ENCODE data around the gene PNPLA3.
A peak's percentile ranks its signal among the peaks of the same experiment; 100 is the strongest.

The PNPLA3 gene

GRCh38 chr22:43880541-43880991, 43.0 kb upstream of the PNPLA3 start:
- TF ChIP-seq CTCF (IDR thresholded peaks at IDR 0.05; ENCODE audit: low read depth, low read length) = no peak
- in situ Hi-C loops (cut with HindIII; ENCODE audit: low sequenced_read_pairs) = no loop called here

GRCh38 chr22:43881091-43882061, 42.2 kb upstream of the PNPLA3 start:
- in situ Hi-C loops (cut with HindIII; ENCODE audit: low sequenced_read_pairs) = no loop called here
- no peak for DNase-seq (ENCODE audit: low read depth, low spot score)
- no peak for TF ChIP-seq CTCF (IDR thresholded peaks at IDR 0.05; ENCODE audit: low read depth, low read length)
- H3K4me3 ChIP-seq (ENCODE audit: low read depth, low read length) = no peak overlapping the region

More at GRCh38 chr22:43880541-43880991, 43.0 kb upstream of the PNPLA3 start:
- DNase-seq (ENCODE audit: low read depth, low spot score) = no peak
- no peak overlapping the region for H3K4me3 ChIP-seq (ENCODE audit: low read depth, low read length)

- TF ChIP-seq CTCF (IDR thresholded peaks at IDR 0.05; ENCODE audit: low read depth, low read length) = no peak
These were observed 41.4 kb upstream of the PNPLA3 start for GRCh38 chr22:43882122-43882767.

GRCh38 chr22:43883012-43883661, 40.5 kb upstream of the PNPLA3 start:
- TF ChIP-seq CTCF (IDR thresholded peaks at IDR 0.05; ENCODE audit: low read depth, low read length) = peak; percentile 77
- H3K4me3 ChIP-seq (ENCODE audit: low read depth, low read length) = no peak overlapping the region
- DNase-seq (ENCODE audit: low read depth, low spot score) = peak; percentile 68
- in situ Hi-C loops (cut with HindIII; ENCODE audit: low sequenced_read_pairs) = no loop called here

More at GRCh38 chr22:43882122-43882767, 41.4 kb upstream of the PNPLA3 start:
- no peak overlapping the region for H3K4me3 ChIP-seq (ENCODE audit: low read depth, low read length)
- in situ Hi-C loops (cut with HindIII; ENCODE audit: low sequenced_read_pairs) = no loop called here
- DNase-seq (ENCODE audit: low read depth, low spot score) = no peak

- DNase-seq (ENCODE audit: low read depth, low spot score) = no peak
- TF ChIP-seq CTCF (IDR thresholded peaks at IDR 0.05; ENCODE audit: low read depth, low read length) = no peak
- H3K4me3 ChIP-seq (ENCODE audit: low read depth, low read length) = no peak overlapping the region
- in situ Hi-C loops (cut with HindIII; ENCODE audit: low sequenced_read_pairs) = no loop called here
These were observed 39.7 kb upstream of the PNPLA3 start for GRCh38 chr22:43883719-43884415.
